Measurements from ENCODE around the gene MEI1. TPM values are rescaled to one million over a fixed set of nuclear protein-coding genes. Genes with fewer than 3 reads are reported as not detected.

Gene MEI1
- total and polyA plus RNA-seq, 2 of the 4 experiments (the other 2 are of a cell fraction): 0.90 to 2.6 TPM

GRCh38 chr22:41841085-41841712, 141.9 kb downstream of the MEI1 start:
- no peak overlapping the region for H3K27ac ChIP-seq (ENCODE audit: insufficient read depth, low read length)
- dilution Hi-C loops (cut with HindIII; ENCODE audit: low sequenced_read_pairs, unreplicated experiment) (no loop called here), in situ Hi-C loops (cut with MboI; ENCODE audit: low sequenced_read_pairs) (no loop called here), intact Hi-C loops (cut with micrococcal nuclease) (no loop called here)
- H3K9ac ChIP-seq (ENCODE audit: low read depth, low read length): no peak overlapping the region
- H2BK120ac ChIP-seq (ENCODE audit: low read depth, low read length): no peak overlapping the region
- ChIA-PET CTCF (interaction anchor here (1.2 kb wide), 1 partner anchor 14 kb away, joined by 3 read pairs; no protein-coding TSS in a partner anchor), POLR2A (ENCODE audit: unreplicated experiment) (no interaction called here)
- no peak for ATAC-seq (ENCODE audit: low read depth)
- no peak overlapping the region for H4K8ac ChIP-seq (ENCODE audit: low read depth in 2 of 2, low read length in 2 of 2)
- H3K4me1 ChIP-seq (ENCODE audit: control insufficient read depth, insufficient read depth, low read length): peaks cover 3% of the 10 kb centered on the region; the same call in 1 of the 2 replicates
- H3K9me3 ChIP-seq (ENCODE audit: control insufficient read depth, insufficient read depth, low read length): no peaks in the 10 kb centered on the region
- no peaks in the 10 kb centered on the region for H3K27me3 ChIP-seq (ENCODE audit: control insufficient read depth, insufficient read depth, low read length)
- no CpG with 5 or more reads among the region's 3 CpGs for WGBS, 2 experiments (ENCODE audit: extremely low coverage in 2 of 2, insufficient read length in 1 of 2)
- no peak overlapping the region for H3K18ac ChIP-seq (ENCODE audit: low read depth, low read length)
- H2AK9ac ChIP-seq (replicated peaks; ENCODE audit: low read depth, low read length, poor library complexity): no peak overlapping the region
- H2AK5ac ChIP-seq (ENCODE audit: low read depth, low read length): no peak overlapping the region
- no peak overlapping the region for H2BK5ac ChIP-seq (ENCODE audit: low read depth, low read length, poor library complexity, severe bottlenecking)
- no peak overlapping the region for H2BK20ac ChIP-seq (ENCODE audit: low read depth, low read length)
- peaks cover 5% of the 10 kb centered on the region for H3K36me3 ChIP-seq (ENCODE audit: control insufficient read depth, insufficient read depth, low read length)
- H3K56ac ChIP-seq (ENCODE audit: extremely low read depth, insufficient read depth, low read length): no peak overlapping the region
- no peak overlapping the region for H2AFZ ChIP-seq (replicated peaks; ENCODE audit: low read length, poor library complexity)
- peaks cover 37 to 82% of the 10 kb centered on the region in 2 experiments for H3K79me1 ChIP-seq (ENCODE audit: low read depth in 1 of 2, low read length in 2 of 2)
- no peak for TF ChIP-seq CHD1 (IDR thresholded peaks at IDR 0.05; ENCODE audit: low read depth, low read length)
- TF ChIP-seq BHLHE40 (IDR thresholded peaks at IDR 0.05; ENCODE audit: low read depth, low read length): no peak
- no peak for TF ChIP-seq CTCF (conservative IDR thresholded peaks at IDR 0.05; ENCODE audit: low read depth, low read length)
- no peak for TF ChIP-seq RAD21 (IDR thresholded peaks at IDR 0.05; ENCODE audit: low read length)
- no peak for TF ChIP-seq NFE2L2 (IDR thresholded peaks at IDR 0.05; ENCODE audit: low read depth, low read length)
- TF ChIP-seq RFX5 (IDR thresholded peaks at IDR 0.05; ENCODE audit: low read depth, low read length): no peak
- TF ChIP-seq ELK1 (IDR thresholded peaks at IDR 0.05; ENCODE audit: borderline replicate concordance, low read depth, low read length): no peak
- no peak for TF ChIP-seq CEBPB (IDR thresholded peaks at IDR 0.05; ENCODE audit: low read depth, low read length)
- TF ChIP-seq MXI1 (IDR thresholded peaks at IDR 0.05; ENCODE audit: borderline replicate concordance, low read depth, low read length): no peak
- no peak for TF ChIP-seq MAFK (IDR thresholded peaks at IDR 0.05; ENCODE audit: low read depth, low read length)
- TF ChIP-seq FOS (IDR thresholded peaks at IDR 0.05; ENCODE audit: low read depth, low read length): no peak
- TF ChIP-seq SMC3 (IDR thresholded peaks at IDR 0.05; ENCODE audit: low read depth, low read length): no peak
- no peak for TF ChIP-seq RCOR1 (IDR thresholded peaks at IDR 0.05; ENCODE audit: insufficient replicate concordance, low read length)
- TF ChIP-seq USF2 (IDR thresholded peaks at IDR 0.05; ENCODE audit: low read depth, low read length): no peak
- H3K4me3 ChIP-seq (ENCODE audit: insufficient read depth, low read depth, low read length): no peak overlapping the region
- no peak overlapping the region for H3K4ac ChIP-seq (ENCODE audit: low read depth, low read length)
- H4K20me1 ChIP-seq (ENCODE audit: insufficient read depth, low read length): peaks cover 58% of the 10 kb centered on the region
- no peak overlapping the region for H3K14ac ChIP-seq (replicated peaks; ENCODE audit: low read depth, low read length)
- H3K4me2 ChIP-seq (ENCODE audit: low read depth, low read length): no peak overlapping the region
- H2BK15ac ChIP-seq (ENCODE audit: low read depth, low read length): no peak overlapping the region
- BruUV-seq (replicated peaks): no TSS peak
- H3K9me1 ChIP-seq (ENCODE audit: insufficient read depth, low read length): peaks cover 14% of the 10 kb centered on the region
- no peak for DNase-seq
- no peak overlapping the region for H4K91ac ChIP-seq (ENCODE audit: insufficient read depth, low read depth, low read length)
- H3K23ac ChIP-seq (ENCODE audit: low read depth, low read length): no peak overlapping the region
- H4K5ac ChIP-seq (ENCODE audit: low read depth, low read length): no peak overlapping the region
